Esophagus squamous epithelium (tissue), 4 donors: ENCODE data around the gene GRK5.

Source experiments
- CTCF ChIP-seq, 6 experiments: fragments of 450-650 bp in 4 of 6; fragments of 200-600 bp in 2 of 6; sonication (generic) in 2 of 6; IDR thresholded peaks; one replicate each; pipeline ENCODE4 v1.5.1; 2016 to 2019; ENCODE audit warnings: antibody characterized with exemption in 6 of 6, mild to moderate bottlenecking in 4 of 6, moderate library complexity in 4 of 6
- POLR2A ChIP-seq, 4 donors: fragments of 450-650 bp; IDR thresholded peaks; one replicate each; pipeline ENCODE4 v1.6.1; 2017; ENCODE audit warnings: antibody characterized with exemption in 4 of 4, mild to moderate bottlenecking in 4 of 4, moderate library complexity in 3 of 4

- TF ChIP-seq CTCF (IDR thresholded peaks at IDR 0.05) = no peak
- TF ChIP-seq POLR2A (IDR thresholded peaks at IDR 0.05) = no peak
These were observed 218.5 kb downstream of the GRK5 start for GRCh38 chr10:119425881-119426170.
